ENCODE results near the gene AURKB. TPM values are rescaled to one million over a fixed set of nuclear protein-coding genes. Genes with fewer than 3 reads are reported as not detected.

The AURKB gene
- total and polyA plus RNA-seq, 8 donors: 1.0 to 66.0 (median 9.5) TPM

- no peaks in the 10 kb centered on the region for H3K36me3 ChIP-seq
- H3K9me3 ChIP-seq: no peaks in the 10 kb centered on the region
- H3K27me3 ChIP-seq: no peaks in the 10 kb centered on the region
- intact Hi-C loops (cut with DNase I; ENCODE audit: low total_unique reads): no loop called here
- H3K27ac ChIP-seq: peak within 1 kb of the TSS; percentile 95 to 99 (median 98)
- peaks cover 35 to 66% (median 55%) of the 10 kb centered on the region in 4 donors for H3K4me1 ChIP-seq
- peak; percentile 97 to 99 for DNase-seq
- TF ChIP-seq POLR2A (IDR thresholded peaks at IDR 0.05) (peak in 2 of 4 donors; percentile 24 to 27), POLR2AphosphoS5 (IDR thresholded peaks at IDR 0.05) (peak; percentile 69 to 89 (median 84)), CTCF (IDR thresholded peaks at IDR 0.05) (no peak)
- peak within 1 kb of the TSS; percentile 70 to 88 (median 76) for H3K4me3 ChIP-seq
- 0% methylated on average over 33 to 70 of the region's 70 CpGs for WGBS, 5 donors
Measured at GRCh38 chr17:8189711-8190477, 20.5 kb downstream of the AURKB start, which contains the start of gene BORCS6. Gene BORCS6, minus strand, starts transcription at chr17:8190180. Its CDS starts 40 bp downstream, at chr17:8190140.

DNA sequence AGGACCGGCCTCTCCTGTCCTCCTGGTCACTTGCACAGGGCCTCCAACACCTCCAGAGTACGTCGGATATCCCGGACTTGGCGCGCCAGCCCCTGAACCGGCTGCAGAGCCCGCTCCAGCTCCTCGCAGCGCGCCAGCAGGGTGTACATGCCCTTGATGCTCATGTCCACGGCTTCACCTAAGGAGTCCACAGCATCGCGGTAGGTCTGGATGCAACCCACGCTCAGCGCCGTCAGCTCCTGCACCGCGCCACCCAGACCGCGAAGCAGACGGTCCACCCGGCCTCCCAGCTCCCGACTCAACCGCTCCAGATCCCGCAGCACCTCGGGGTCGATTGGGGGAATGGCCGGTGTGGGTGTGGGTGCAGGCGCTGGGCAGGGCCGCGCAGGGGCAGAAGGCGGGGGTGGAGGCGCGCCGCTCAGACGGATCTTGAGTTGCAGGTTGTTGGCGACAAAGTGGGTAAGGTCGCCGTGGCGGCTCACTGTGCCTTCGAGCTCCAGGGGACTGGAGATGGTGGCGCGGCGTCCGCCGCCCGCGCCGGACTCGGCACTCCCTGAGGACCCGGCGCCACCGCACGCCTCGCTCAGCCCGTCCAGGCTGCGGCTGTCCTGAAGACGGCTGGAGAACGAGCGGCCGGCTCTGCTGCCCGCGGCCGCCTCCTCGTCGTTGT lies 21.2 kb downstream of the AURKB start:
- Histone ChIP-seq H3K4me1 (peaks cover 35 to 68% (median 55%) of the 10 kb centered on the region in 4 donors), H3K9me3 (no peaks in the 10 kb centered on the region), H3K27ac (peak overlapping the region; percentile 95 to 99 (median 98)), H3K36me3 (no peaks in the 10 kb centered on the region), H3K4me3 (peak overlapping the region; percentile 70 to 88 (median 76)), H3K27me3 (no peaks in the 10 kb centered on the region)
- DNase-seq: peak; percentile 43 to 64
- WGBS, 5 donors: 0 to 3% (median 2%) methylated on average over 24 to 67 of the region's 67 CpGs
- TF ChIP-seq POLR2AphosphoS5 (IDR thresholded peaks at IDR 0.05) (no peak), EP300 (IDR thresholded peaks at IDR 0.05) (no peak), POLR2A (IDR thresholded peaks at IDR 0.05) (no peak), CTCF (IDR thresholded peaks at IDR 0.05) (no peak)
- intact Hi-C loops (cut with DNase I; ENCODE audit: low total_unique reads): no loop called here

- Histone ChIP-seq H3K4me3 (peak overlapping the region; percentile 70 to 88 (median 76)), H3K4me1 (peaks cover 35 to 68% (median 55%) of the 10 kb centered on the region in 4 donors), H3K36me3 (no peaks in the 10 kb centered on the region), H3K27me3 (no peaks in the 10 kb centered on the region), H3K9me3 (no peaks in the 10 kb centered on the region), H3K27ac (peak overlapping the region; percentile 95 to 99 (median 98))
- no peak for TF ChIP-seq EP300 (IDR thresholded peaks at IDR 0.05)
- no peak for TF ChIP-seq POLR2AphosphoS5 (IDR thresholded peaks at IDR 0.05)
- TF ChIP-seq POLR2A (IDR thresholded peaks at IDR 0.05): no peak
- no peak for TF ChIP-seq CTCF (IDR thresholded peaks at IDR 0.05)
- intact Hi-C loops (cut with DNase I; ENCODE audit: low total_unique reads): no loop called here
- WGBS, 5 donors: 11 to 26% (median 19%) methylated on average over 12 of the region's 12 CpGs
- DNase-seq: peak in 1 of 2 donors; percentile 35
Measured at GRCh38 chr17:8188263-8188839, 22.0 kb downstream of the AURKB start.

- H3K27ac ChIP-seq: peak overlapping the region; percentile 95 to 99 (median 98)
- H3K36me3 ChIP-seq: no peaks in the 10 kb centered on the region
- peak; percentile 95 to 97 for DNase-seq
- H3K4me1 ChIP-seq: peaks cover 35 to 67% (median 52%) of the 10 kb centered on the region in 4 donors
- no peaks in the 10 kb centered on the region for H3K9me3 ChIP-seq
- no peak for TF ChIP-seq EP300 (IDR thresholded peaks at IDR 0.05)
- no peak for TF ChIP-seq POLR2A (IDR thresholded peaks at IDR 0.05)
- TF ChIP-seq CTCF (IDR thresholded peaks at IDR 0.05): no peak
- peak; percentile 48 to 91 (median 59) for TF ChIP-seq POLR2AphosphoS5 (IDR thresholded peaks at IDR 0.05)
- intact Hi-C loops (cut with DNase I; ENCODE audit: low total_unique reads): no loop called here
- H3K27me3 ChIP-seq: no peaks in the 10 kb centered on the region
- WGBS, 5 donors: 0 to 2% (median 1%) methylated on average over 25 of the region's 25 CpGs
- peak overlapping the region; percentile 68 to 88 (median 71) for H3K4me3 ChIP-seq
Measured at GRCh38 chr17:8187517-8188262, 22.7 kb downstream of the AURKB start.
